Right atrium auricular region (tissue), 2 donors: ENCODE results near the gene PFKL. TPM values are rescaled to one million over a fixed set of nuclear protein-coding genes. Genes with fewer than 3 reads are reported as not detected.

ENCODE experiments used
- DNase-seq: peaks from one replicate; pipeline ENCODE4 v3.0.0-alpha.2; 2019; ENCODE audit warnings: low spot score
- H3K27ac ChIP-seq, 2 donors: fragments of 200-600 bp; sonication (generic); 1 replicate in 1 of 2; 2 replicates in 1 of 2; pipeline ENCODE4 v1.5.1; 2016 to 2019
- H3K27me3 ChIP-seq, 2 donors: fragments of 200-600 bp; sonication (generic); one replicate each; pipeline versions ENCODE4 v1.5.1 to v1.6.0; 2017 to 2019
- H3K36me3 ChIP-seq: fragments of 200-600 bp; sonication (generic); one replicate; pipeline ENCODE4 v1.5.1; 2016
- H3K4me1 ChIP-seq, 2 donors: fragments of 200-600 bp; sonication (generic); one replicate each; pipeline versions ENCODE4 v1.5.1 to v1.6.0; 2017 to 2019
- H3K4me3 ChIP-seq, 2 donors: fragments of 200-600 bp; sonication (generic); 1 replicate in 1 of 2; 2 replicates in 1 of 2; pipeline ENCODE4 v1.5.1; 2017 to 2019; ENCODE audit warnings: mild to moderate bottlenecking in 1 of 2, moderate library complexity in 1 of 2
- H3K9me3 ChIP-seq, 2 donors: fragments of 200-600 bp; sonication (generic); one replicate each; pipeline ENCODE4 v1.5.1; 2019
- CTCF ChIP-seq, 2 donors: fragments of 200-600 bp; sonication (generic); IDR thresholded peaks; one replicate each; pipeline ENCODE4 v1.5.1; 2019; ENCODE audit warnings: antibody characterized with exemption in 2 of 2
- total RNA-seq, 2 donors: library from RNA; depleted of rRNA; stranded (reverse); fragments of >200 nt; gene quantifications; one replicate each; pipeline ENCODE4 v1.1.0, GENCODE V29; 2016

The PFKL gene
- total RNA-seq, 2 donors from 2014 or later = 28.0 to 45.7 TPM

- no peak for DNase-seq
- peaks cover 0 to 1% of the 10 kb centered on the region in 2 donors for H3K4me1 ChIP-seq
- no peaks in the 10 kb centered on the region for H3K27me3 ChIP-seq
- TF ChIP-seq CTCF (IDR thresholded peaks at IDR 0.05) = no peak
- peaks cover 49% of the 10 kb centered on the region for H3K36me3 ChIP-seq
- H3K4me3 ChIP-seq = no peak overlapping the region
- no peaks in the 10 kb centered on the region for H3K9me3 ChIP-seq
- no peak overlapping the region for H3K27ac ChIP-seq
Observed at GRCh38 chr21:44310628-44311507, 11.0 kb downstream of the PFKL start.

- peaks cover 53% of the 10 kb centered on the region for H3K36me3 ChIP-seq
- no peak for DNase-seq
- TF ChIP-seq CTCF (IDR thresholded peaks at IDR 0.05) = no peak
Observed at GRCh38 chr21:44312089-44312488, 12.2 kb downstream of the PFKL start.

GRCh38 chr21:44312716-44313115, 12.9 kb downstream of the PFKL start:
- Histone ChIP-seq H3K4me1 (no peaks in the 10 kb centered on the region), H3K27ac (no peak overlapping the region), H3K4me3 (no peak overlapping the region), H3K36me3 (peaks cover 56% of the 10 kb centered on the region), H3K9me3 (no peaks in the 10 kb centered on the region), H3K27me3 (no peaks in the 10 kb centered on the region)
- TF ChIP-seq CTCF (IDR thresholded peaks at IDR 0.05) = no peak
- DNase-seq = no peak

More at GRCh38 chr21:44312089-44312488, 12.2 kb downstream of the PFKL start:
- Histone ChIP-seq H3K4me3 (no peak overlapping the region), H3K4me1 (no peaks in the 10 kb centered on the region), H3K9me3 (no peaks in the 10 kb centered on the region), H3K27me3 (no peaks in the 10 kb centered on the region), H3K27ac (no peak overlapping the region)

- Histone ChIP-seq H3K4me1 (no peaks in the 10 kb centered on the region), H3K36me3 (peaks cover 55% of the 10 kb centered on the region)
Observed at GRCh38 chr21:44313451-44313850, 13.6 kb downstream of the PFKL start.

GRCh38 chr21:44314128-44314527, 14.3 kb downstream of the PFKL start:
- TF ChIP-seq CTCF (IDR thresholded peaks at IDR 0.05) = no peak
- DNase-seq = no peak
- Histone ChIP-seq H3K27ac (no peak overlapping the region), H3K4me3 (no peak overlapping the region), H3K36me3 (peaks cover 59% of the 10 kb centered on the region), H3K27me3 (no peaks in the 10 kb centered on the region), H3K9me3 (no peaks in the 10 kb centered on the region), H3K4me1 (no peaks in the 10 kb centered on the region)

More at GRCh38 chr21:44313451-44313850, 13.6 kb downstream of the PFKL start:
- no peak for TF ChIP-seq CTCF (IDR thresholded peaks at IDR 0.05)
- Histone ChIP-seq H3K27me3 (no peaks in the 10 kb centered on the region), H3K4me3 (no peak overlapping the region), H3K27ac (no peak overlapping the region), H3K9me3 (no peaks in the 10 kb centered on the region)
- DNase-seq = no peak
